Measurements from ENCODE around the gene ARAP2.

Gene ARAP2

DNA sequence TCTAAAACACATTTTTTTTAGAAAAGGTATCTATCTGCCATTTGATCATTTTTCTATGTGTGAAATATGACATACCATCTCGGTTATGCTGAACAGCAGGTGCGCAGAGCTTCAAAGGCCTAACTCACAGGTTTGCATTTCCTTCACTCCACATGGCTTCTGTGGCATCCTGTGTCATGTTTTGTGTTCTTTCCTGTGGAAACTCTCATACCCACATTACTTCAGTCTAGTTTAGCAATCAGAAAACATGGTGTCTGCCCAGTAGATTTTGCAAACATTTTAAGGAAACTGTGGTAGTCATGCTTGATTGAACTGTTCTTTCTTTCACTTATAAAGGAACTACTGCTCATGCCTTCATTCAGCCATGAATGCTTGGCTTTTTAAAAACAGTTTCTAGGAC is 11.3 kb upstream of the ARAP2 start:
- DNase-seq = no peak

DNA sequence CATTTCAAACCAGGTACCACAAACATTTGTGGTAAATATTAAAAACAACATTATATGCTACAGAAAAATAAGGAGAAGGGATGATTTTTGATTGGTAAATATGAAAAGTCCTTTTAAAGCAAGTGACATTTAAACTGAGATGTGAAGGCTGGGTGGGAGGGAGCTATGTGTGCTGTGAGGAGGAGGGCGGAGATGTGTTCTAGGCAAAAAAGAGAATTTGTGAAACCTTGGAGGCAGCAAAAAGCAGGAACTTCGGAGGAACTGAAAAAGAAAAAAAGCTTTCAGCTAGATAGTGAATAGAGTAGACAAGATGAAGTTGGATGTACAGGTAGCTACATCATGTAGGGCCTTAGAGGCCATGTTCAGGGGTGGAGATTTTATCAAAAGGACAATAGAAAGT is 10.1 kb upstream of the ARAP2 start:
- DNase-seq = no peak

DNA sequence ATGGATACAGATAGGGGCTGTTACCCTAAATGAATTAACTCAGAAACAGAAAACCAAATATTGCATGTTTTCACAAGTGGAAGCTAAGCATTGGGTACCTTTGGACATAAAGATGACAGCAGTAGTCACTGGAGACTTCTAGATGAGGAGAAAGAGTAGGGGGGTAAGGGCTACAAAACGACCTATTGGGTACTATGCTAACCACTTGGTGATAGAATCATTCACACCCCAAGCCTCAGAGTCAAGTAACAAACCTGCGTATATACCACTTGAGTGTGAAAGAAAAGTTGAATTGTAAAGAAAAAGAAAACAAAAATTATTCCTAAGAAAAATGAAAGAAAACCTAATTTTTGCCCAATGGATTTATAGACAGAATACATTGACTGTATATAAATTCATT is 7.7 kb upstream of the ARAP2 start:
- no peak for DNase-seq

DNA sequence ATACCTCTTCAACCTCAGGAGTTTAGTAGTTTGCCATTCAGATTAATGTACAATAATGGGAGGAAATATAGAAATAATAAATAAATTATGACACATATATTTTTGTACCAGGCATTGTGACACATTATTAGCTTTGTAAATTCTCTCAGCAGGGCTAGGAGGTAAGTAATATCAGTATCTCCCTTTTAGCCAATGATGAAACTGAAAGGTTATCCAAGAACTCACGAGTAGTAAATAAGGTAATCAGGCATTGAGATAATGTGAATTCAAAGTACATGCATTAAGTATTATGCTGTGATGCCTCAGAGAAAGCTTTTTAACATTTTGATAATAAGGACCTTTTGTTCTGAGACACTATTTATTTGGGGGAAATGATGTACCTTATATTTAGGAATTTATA is 5.3 kb upstream of the ARAP2 start:
- DNase-seq = no peak

DNA sequence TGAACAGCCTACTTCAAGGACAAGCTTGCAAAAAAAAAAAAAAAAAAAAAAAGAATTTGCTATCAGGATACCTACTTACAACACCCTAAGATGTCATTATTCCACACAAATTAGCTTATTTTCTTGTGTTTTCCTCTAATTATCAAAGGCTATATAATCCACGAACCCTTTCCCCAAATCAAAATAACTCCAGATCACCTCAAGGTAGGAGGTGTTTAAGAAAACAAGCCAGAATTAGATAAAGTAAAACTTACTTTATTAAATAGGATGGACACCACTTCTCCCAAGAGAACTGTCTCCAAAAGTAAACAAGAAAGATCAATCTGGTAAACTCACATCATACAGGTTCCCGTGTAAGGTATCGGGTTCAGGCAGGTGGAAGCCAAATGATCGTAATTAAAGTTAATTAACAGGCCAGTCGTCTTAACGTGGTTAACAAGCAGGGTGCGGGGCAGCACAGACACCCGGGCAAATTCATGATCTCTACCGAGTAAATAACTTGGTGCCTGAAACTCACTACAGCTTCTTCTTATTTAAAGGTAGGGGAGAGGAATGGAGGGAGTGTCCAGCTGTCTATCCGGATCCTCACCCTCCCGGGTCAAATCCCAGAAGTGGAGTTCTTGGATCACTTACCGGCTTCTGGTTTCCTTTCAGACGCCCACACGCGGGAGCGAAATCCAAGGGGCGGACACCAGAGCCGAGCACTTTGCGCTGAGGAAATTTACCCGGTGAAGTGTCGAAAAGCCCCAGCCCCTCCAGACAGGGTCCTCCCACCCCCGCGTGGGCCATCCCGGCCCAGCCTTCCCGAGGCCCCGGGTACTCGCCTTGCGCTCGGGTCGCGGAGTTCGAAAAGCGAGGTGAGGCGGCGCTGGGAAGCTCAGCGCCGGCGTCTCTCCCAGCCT is 708 bp downstream of the ARAP2 start:
- DNase-seq = peak; percentile 60

DNA sequence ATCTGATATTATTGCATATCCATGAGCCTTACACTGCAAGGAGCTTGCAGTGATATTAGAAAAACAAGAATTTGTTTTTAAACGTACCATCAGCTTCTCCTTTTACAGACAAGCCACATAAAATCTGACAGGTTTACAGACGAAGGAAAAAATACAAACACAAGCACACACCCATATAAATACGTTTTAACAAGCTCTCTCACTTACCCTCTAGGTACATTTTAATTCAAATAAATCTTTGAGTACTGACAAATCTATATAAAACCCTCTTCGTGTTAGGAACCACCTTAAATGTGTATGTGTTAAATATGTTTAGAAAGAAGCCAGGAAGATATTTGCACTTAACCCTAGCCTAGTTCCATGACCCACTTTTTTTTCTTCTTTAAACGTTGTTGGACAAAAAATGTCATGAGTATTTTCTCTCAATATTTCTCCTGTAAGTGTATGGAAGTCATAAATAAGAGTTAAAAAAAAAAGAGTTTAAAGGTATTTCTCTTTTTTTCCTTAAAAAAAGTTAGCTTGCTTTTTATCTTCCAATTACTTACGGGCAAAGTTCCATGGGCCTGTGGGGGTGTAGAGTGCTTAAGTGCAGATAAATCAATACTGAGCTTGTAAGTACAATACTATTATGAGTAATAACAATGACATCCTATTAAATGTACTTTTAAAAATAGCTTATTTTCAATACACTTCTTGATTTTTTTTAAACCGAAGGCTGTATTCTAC is 1.5 kb downstream of the ARAP2 start:
- no peak for DNase-seq

DNA sequence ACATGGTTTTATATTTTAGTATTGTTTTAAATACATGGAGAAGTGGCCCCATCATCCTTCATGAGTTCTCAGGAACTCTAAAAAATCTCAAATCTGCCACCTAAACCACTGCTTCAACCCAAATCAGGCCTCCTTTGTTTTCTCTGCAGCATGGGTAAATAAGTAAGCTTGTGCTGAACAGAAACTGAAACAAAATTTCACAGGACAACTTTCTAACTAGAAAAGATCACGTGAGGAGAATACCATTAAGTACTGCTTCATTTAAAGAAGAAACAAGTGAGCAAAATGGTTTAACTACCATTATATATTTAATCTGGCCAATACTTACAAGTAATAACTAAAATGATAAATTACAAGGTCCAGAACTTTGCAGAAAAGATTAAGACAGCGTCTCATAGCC is 2.5 kb downstream of the ARAP2 start:
- no peak for DNase-seq

DNA sequence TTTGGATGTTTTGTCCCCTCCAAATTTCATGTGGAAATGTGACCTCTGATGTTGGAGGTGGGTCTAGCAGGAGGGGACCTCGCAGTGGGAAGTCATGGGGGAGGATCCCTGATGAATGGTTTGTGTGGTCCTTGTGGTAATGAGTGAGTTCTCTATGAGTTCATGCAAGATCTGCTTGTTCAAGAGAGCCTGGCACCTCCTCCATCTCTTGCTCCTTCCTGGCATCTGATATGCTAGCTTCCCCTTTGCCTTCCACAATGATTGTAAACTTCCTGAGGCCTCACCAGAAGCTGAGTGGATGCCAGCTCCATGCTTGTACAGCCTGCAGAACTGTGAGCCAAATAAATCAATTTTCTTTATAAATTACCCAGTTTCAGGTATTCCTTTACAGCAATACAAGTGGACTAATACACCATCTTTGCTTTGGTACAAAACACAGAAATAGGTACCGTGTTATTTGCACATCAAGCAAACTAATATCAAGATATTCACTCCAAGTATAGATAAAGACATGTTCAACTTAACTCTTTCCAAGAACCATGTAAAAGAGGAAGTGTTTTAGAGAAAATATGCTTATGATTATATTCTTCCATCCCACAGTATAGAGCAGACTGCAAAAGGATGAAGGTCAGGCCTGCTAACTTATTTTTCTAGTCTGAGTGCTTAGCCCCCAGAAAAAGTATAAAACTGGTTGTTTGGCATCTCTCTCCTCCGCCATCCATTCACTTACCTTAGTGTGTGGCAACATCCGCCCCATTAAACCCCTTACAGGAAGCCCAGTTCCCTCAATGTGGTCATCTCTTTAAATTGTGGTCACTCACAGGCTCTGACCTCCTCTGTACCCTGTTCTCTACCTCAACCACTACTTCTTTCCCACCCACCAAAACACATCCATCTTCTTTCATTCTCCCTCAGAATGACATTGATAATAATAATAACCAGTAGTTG is 6.7 kb downstream of the ARAP2 start:
- no peak for DNase-seq

DNA sequence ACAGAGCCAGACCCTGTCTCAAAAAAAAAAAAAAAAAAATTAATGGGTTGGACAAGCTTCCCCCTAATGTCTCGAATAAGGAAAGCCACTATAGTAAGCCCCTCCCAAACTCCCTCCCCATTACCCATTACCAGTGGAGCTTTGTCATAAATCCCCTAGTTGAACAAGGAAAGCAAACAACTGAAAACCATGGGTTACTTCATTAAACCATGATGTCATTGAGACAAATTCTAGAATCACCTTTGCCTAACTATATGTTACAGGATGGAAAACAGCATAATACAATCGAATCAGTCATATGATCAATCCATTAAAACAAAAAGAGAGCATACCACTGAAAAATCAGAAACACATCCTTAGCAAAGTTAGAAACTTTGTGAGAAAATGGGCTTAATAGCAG is 8.2 kb downstream of the ARAP2 start:
- no peak for DNase-seq

DNA sequence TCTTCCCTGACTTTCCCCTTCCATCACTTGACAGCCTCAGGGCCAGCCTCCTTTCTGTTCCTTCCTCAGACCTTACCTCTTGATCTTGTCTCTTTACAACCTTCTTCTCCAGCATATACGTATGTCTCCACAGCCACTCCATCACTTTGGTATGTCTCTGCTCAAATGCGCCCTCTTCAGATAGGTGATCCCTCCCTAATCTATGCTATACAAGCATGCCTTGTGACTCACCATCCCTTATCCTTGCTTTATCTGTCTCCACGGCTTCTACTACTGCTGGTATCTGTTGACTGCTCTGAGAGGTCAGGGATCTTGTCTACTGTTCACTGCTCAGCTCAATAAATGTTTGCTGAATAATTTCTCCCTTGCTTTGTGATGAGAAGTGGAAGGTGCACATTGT is 9.0 kb downstream of the ARAP2 start:
- DNase-seq = no peak

DNA sequence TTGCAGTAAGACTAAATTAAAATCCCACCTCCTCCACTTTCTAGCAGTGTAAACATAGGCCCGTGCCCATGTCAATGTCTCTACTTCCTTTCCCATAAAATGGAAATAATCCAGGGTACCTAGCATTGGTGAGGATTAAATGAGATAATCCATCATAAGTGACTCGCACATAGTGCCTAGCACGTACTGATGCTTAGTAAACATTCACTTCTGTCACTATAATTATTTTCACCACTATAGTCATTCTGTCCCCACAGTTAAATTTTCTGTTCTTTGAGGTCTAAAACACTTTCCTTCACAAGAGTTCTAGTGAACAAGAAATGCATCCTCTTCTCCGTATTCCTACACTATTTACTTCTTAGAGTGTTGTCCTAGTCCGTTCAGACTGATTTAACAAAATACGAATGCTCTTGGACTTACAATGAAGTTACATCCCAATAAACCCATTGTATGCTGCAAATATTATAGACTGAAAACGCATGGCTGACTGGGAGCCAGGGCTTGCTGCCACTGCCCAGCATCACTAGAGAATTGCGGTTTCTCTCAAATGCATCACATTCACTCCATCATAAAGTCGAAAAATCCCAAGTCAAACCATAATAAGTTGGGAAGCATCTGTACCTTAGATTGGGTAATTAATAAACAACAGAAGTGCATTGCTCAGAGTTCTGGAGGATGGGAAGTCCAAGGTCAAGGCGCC is 10.6 kb downstream of the ARAP2 start:
- DNase-seq = no peak

DNA sequence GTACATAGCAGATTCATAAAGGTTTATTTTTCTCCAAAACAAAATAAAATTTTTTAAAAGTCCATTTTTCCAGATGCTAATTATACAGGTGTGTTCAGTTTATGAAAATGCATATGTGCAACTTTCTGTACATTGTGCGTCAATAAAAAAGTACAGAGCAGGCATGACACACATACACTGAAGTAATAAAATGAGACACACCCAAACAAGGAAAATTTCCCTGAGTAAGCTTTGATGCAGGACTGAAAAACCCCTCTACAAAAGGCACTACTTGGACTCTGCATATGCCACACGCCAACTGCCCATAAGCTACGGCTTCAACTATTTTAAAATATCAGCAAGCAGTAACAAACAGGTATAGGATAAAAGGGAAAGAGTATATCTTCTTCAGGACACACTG is 13.8 kb downstream of the ARAP2 start:
- DNase-seq = no peak

DNA sequence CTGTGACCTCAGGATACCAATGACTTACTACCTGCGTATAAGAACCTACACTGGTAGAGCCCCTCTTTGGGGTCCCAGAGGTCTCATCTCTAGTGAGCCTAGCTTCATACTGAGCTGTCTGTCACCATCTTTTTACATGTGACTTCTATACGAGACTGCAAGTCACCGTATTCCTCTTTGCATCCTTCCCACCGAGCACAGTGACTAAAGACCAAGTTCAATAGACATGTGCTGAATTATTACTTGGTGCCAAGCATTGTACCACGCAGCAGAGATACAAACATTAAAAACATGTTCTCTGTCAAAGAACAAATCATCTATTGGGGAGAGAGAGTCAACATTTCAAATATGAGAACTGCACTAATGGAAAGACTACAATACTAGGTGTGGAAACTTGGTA is 16.4 kb downstream of the ARAP2 start:
- DNase-seq = no peak

DNA sequence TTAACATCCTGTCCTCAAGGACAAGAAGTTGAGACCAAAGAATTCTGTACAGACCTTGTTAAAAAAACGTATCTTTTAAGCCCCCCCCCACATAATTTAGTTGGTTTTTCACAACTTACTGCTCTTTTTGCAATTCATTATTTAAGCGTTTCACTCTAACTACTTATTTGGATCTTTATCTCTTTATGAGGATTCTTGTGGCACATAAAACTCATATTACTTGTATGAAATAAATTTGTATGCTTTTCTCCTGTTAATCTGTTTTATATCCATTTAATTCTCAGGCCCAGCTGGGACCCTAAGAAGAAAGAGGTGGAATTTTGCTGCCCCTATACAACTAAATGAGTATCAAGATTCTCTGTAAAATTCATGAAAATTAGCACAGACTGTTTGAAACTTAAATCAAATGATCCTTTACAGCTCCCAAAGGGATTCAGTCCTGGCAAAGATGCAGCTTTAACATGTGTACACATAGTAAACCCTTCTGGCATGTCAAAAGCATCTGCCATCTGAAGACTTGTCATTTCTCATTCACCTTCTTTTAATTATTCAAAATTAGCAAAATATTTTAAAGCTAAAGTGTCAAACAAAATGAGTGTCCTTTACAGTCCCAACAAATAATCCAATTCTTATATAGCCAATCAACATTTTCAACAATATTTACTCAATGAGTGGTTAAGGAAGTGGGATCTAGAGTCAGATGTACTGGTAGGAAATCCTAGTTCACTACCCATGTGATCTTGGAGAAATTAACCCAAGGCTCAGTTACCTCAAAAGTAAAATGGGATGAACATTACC is 17.7 kb downstream of the ARAP2 start:
- DNase-seq = no peak

DNA sequence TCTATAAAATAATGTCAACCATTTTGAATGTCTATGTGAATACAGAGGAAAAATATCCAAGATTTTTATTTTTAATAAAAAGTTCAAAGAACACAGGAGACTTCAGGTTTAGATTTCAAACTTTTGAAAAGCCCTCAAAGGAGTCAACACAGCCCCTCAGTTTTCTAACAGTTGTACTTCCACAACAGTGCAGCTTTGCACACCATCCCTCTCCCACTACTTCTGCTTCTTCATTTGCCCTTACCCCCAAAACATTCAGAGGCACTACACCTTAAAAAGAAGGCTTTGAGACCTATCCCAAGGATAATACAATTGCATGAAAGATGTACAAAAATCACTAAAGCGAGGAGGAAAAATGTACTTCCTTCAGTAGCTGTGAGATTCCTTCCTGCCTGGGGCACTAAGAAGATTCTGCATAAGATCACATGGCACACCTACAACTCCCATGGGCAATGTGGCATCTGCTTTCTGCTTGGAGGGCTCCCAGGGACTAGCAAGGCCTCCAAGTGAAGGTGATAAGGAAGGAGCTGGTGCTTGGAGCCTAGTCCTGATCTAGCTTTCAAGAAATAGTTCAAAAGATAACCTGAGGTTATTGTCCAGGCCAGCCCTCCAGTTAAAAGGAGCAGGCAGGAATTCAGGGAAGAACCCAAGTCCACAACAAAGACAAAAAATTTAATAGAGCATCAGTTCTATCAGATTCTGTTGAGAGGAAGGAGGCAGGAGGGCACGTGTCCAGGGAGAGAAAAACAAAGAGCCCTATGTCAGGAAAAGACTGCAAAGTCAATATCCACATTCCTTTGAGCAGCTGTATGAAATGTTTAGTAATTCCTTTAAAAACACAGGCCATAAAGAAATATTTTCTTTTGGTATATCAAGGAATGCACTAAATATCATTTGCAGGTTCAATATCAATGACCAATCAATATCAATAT is 19.1 kb downstream of the ARAP2 start:
- no peak for DNase-seq

DNA sequence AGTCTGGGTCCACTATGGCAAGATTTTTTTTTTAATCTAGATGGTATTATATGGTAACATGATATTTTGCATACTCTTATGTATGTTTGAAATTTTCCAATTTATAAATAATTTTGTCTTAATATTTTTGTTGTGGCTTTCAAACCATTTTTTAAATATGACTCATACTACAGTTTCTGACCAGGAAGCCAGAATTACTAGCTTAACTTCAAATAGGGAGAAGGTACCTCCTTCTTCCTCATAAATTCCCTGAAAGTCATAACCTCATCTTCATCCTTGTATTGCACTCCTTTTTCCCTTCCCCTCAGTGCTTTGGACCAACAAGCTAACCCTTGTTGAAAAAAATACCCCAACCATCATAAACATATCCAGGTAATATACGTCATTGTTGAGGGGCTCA is 21.6 kb downstream of the ARAP2 start:
- no peak for DNase-seq

DNA sequence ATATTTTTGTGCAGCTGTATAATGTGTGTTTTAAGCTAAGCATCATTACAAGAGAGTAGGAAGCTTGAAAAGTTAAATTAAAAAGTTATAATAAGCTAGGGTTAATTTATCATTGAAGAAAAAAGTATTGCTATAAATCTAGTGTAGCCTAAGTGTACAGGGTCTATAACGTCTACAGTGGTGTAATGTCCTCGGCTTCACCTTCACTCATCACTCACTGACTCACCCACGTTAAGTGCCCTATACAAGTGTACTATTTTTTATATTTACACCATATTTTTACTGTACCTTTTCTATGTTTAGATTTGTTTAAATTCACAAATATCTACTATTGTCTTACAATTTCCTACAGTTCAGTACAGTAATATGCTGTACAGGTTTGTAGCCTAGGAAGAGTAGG is 23.5 kb downstream of the ARAP2 start:
- DNase-seq = no peak

DNA sequence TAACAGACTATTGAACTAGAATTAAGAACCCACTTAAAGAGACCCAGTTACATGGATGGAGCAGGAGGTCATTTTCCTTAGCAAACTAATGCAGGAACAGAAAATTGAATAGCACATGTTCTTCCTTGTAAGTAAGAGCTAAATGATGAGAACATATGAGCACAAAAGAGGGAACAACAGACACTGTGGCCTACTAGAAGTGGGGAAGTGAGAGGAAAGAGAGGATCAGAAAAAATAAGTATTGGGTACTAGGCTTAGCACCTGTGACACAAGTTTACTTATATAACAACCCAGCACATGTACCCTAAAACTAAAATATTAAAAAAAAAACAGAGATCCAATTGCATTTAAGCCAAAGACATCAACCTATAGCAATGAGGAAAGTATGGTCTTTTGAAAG is 26.2 kb downstream of the ARAP2 start:
- no peak for DNase-seq

DNA sequence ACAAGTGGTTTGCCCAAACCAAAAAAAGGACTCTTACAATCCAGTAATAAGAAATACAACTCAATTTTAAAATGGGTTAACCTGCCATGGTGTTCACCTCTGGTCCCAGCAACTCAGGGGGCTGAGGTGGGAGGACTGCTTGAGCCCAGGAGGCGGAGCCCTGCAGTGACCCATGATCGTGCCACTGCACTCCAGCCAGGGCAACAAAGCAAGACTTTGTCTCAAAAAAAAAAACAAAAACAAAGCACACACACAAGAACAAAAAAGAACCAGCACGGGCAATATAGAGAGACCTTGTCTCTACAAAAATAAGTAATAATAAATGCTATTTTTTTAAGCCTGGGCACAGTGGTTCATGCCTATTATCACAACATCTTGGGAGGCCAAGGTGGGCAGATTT is 28.7 kb downstream of the ARAP2 start:
- no peak for DNase-seq

DNA sequence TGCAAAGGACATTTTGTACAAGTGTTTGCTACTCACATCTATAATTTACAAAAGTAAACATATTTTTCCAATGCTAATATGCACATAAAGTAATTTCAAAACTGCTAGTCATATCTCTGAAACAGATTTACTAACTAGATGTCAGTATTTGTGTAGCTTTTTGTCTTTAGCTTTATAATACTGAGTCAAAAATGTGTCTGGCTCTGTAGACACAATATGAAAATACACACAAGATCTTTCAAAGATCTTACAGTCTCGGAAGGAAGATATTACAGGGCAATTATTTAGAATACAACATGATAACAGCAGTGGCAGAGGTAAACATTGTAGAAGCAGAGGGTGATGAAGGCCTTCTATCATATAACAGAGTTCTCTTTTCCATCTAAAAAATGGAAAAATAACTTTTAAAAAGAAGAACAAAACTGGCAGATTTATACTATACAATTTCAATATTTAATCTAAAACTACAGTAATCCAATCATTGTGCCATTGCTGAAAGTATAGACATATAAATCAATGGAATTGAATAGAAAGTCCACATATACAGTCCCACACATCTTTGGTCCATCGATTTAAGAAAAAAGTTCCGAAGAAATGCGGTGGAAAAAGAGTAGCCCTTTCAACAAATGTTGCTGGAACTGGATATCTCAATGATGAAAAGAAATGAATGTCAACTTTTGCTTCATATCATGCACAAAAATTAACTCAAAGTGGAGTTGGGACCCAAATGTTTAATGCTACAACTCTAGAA is 29.4 kb downstream of the ARAP2 start:
- DNase-seq = no peak
